ENCODE results near the gene BLOC1S6.

Gene BLOC1S6

DNA sequence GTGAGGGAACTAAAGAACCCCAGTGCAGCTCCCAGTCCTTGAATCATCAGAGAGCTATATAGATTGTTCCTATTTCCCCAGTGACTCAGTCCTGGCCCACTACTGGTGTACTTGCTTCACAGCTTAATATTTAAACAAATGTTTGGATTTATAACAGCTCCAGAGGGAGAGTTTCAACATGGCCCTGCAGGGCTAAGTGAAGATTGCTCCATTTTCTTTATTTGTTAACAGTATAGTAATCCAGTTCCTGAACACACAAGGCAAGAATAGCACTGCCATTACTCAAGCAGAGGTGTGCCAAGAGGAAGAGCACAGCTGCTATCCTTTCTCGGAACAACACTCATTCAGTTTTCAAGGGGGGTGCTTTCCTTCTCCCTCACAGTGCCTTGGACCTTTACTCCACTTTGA is 54.2 kb downstream of the BLOC1S6 start:
- DNase-seq: peak; percentile 95 to 99

DNA sequence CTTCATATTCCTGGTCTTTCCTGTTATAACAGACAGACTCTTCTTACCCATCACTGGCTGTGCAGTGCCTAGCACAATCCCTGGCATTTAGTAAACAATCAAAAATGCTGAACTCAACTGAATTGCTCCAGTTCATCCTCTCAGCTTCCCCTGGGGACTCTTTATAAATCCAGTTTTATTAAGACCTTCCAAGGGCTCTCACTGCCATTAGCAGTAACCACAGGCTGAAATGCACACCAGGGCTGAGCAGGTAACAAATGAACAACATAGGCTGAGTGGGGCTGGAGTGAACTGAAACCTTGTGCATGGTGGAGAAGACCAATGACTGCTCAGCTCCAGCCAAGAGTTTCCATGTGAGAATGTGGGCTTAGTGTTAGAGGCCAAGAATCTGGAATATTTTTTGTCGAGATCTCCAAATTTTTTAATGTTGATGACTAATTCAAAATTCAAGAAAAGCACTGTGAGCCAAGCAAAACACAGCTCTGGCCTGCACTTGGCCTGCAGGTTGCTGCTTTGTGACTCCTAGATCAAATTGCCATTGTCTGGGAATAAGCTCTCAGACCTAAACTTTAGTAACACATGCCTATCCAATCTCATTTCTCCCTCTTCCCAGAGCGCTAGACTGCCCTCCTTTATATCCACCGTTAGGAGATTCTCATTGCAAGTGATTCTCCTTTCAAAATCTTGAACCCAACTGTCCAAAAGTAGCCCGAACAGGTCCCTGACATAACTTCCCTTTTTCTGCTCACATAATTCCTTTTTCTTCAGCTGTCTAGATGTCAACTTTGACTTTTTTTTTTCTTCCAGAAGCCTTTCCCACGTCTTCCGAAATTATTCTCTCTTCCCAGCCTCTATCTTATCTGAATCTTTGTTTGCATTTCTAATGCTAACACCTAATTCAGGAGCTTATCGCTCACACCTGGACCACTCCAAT is 55.1 kb downstream of the BLOC1S6 start:
- DNase-seq: peak; percentile 34 to 45

GRCh38 chr15:45644437-45644836 is 57.3 kb downstream of the BLOC1S6 start:
- DNase-seq: no peak

- DNase-seq: peak; percentile 78 to 88
Measured at GRCh38 chr15:45645026-45645980, 58.1 kb downstream of the BLOC1S6 start.

GRCh38 chr15:45646220-45646619 is 59.0 kb downstream of the BLOC1S6 start:
- DNase-seq: no peak

DNA sequence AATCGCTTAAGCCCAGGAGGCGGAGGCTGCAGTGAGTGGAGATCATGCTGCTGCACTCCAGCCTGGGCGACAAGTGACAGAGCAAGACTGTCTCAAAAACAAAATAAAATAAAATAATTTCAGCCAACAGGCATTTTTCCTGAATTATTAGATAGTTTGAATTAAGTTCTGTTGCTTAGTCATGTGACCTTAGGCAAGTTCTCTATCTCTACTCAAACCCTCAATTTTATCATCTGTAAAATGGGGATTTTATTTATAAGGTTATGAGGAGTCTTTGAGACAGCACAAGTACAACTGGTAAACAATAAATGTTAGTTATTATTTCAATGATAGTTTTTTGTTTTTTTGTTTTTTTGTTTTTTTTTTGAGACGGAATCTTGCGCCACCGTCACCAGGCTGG is 60.6 kb downstream of the BLOC1S6 start:
- DNase-seq: no peak

- no peak for DNase-seq
Measured at GRCh38 chr15:45648521-45649200, 61.5 kb downstream of the BLOC1S6 start.

DNA sequence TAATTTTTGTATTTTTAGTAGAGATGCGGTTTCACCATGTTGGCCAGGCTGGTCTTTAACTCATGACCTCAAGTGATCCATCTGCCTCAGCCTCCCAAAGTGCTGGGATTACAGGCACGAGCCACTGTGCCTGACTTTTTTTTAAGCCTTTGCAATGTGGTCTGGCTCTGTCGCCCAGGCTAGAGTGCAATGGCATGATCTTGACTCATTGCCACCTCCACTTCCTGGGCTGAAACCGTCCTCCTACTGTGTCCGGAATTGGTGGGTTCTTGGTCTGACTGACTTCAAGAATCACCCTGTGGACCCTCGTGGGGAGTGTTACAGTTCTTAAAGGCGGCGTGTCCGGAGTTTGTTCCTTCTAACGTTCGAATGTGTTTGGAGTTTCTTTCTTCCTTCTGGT is 62.8 kb downstream of the BLOC1S6 start:
- DNase-seq: peak; percentile 93 to 98

DNA sequence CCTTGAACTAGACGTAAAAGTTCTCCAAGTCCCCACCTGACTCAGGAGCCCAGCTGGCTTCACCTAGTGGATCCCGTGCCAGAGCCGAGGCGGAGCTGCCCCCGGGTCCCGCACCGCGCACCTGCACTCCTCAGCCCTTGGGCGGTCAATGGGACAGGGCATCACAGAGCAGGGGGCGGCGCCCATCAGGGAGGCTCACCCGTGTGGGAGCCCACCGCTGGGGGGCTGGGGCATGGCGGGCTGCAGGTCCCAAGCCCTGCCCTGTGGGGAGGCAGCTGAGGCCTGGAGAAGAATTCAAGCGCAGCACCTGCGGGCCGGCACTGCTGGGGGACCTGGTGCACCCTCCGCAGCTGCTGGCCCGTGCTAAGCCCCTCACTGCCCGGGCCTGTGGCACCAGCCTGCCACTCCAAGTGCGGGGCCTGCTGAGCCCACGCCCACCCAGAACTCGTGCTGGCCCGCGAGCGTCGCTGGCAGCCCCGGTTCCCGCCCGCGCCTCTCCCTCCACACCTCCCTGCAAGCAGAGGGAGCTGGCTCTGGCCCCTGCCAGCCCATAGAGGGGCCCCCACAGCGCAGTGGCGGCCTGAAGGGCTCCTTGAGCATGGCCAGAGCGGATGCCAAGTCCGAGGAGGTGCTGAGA is 63.8 kb downstream of the BLOC1S6 start:
- no peak for DNase-seq

DNA sequence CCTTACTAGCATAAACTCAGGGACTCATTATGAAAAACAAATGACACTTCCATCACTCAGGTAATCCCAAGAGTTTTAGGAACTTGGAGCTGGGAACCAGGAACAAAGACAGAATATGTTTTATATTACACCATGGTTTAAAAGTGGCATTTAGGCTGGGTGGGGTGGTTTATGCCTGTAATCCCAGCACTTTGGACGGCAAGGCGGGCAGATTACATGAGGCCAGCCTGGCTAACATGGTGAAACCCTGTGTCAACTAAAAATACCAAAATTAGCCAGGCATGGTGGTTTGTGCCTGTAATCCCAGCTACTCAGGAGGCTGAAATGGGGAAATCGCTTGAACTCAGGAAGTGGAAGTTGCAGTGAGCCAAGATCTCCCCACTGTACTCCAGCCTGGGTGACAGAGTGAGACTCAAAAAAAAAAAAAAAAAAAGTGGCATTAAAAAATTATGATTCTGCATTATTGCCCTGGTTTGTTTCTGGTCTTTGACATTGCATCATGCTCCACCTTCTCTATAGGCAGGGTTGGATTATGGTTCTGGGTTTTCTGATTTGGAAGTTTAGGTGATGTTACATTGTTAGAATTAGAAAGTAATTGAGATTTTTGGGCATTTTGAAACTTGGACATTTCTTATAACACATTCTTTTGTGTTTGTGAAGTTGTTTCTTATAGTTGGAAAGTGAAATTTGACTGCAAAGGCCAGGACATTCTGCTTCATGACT is 66.7 kb downstream of the BLOC1S6 start:
- peak; percentile 88 to 90 for DNase-seq

- no peak for DNase-seq
Measured at GRCh38 chr15:45654749-45655148, 67.6 kb downstream of the BLOC1S6 start.

DNA sequence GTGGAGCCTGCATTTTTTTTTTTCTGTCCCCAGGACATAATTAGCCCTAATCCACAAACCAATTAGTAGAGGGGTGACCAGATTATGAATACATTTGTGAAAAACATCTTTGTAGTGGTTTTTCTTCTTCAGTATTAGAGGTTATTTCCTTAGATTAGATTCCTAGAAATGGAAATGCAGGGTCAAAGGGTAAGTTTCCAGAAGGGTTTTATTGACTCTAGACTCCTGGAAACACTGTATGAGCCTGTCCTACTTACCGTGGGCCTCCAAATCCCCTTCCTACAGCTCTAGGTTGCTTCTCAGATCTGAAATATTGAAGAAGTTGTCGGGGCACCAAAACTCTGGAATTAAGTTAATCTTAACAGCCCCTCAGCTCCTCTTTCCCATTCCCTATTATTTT is 70.1 kb downstream of the BLOC1S6 start:
- no peak for DNase-seq

GRCh38 chr15:45657764-45658545 is 70.8 kb downstream of the BLOC1S6 start:
- no peak for DNase-seq

Data from inflammatory macrophage (primary cell).